HEK293 (cell line): ENCODE measurements around the gene PLCG2.

Source experiments
- YY1 ChIP-seq: fragments of 450-650 bp; formaldehyde crosslinking; IDR thresholded peaks from 2 replicates; pipeline ENCODE4 v1.5.1; 2018; ENCODE audit warnings: missing biosample characterization, missing genetic modification characterization
- ZNF350 ChIP-seq: fragments of 450-650 bp; formaldehyde crosslinking; IDR thresholded peaks from 2 replicates; pipeline ENCODE4 v1.5.0; 2017; ENCODE audit warnings: missing biosample characterization, mild to moderate bottlenecking, missing genetic modification characterization
- ZNF558 ChIP-seq: fragments of 450-650 bp; formaldehyde crosslinking; IDR thresholded peaks from 2 replicates; pipeline ENCODE4 v1.5.1; 2016; ENCODE audit warnings: missing biosample characterization, missing genetic modification characterization
- ZNF830 ChIP-seq: fragments of 450-650 bp; IDR thresholded peaks from 2 replicates; pipeline ENCODE4 v1.5.0; 2018; ENCODE audit warnings: missing biosample characterization, missing genetic modification characterization, low read depth, mild to moderate bottlenecking, moderate library complexity
- TF ChIP-seq, protein P1 (sequence below): fragments of 450-650 bp; formaldehyde crosslinking; IDR thresholded peaks from 2 replicates; pipeline ENCODE4 v1.5.1; 2016; ENCODE audit warnings: missing biosample characterization, missing genetic modification characterization

DNA sequence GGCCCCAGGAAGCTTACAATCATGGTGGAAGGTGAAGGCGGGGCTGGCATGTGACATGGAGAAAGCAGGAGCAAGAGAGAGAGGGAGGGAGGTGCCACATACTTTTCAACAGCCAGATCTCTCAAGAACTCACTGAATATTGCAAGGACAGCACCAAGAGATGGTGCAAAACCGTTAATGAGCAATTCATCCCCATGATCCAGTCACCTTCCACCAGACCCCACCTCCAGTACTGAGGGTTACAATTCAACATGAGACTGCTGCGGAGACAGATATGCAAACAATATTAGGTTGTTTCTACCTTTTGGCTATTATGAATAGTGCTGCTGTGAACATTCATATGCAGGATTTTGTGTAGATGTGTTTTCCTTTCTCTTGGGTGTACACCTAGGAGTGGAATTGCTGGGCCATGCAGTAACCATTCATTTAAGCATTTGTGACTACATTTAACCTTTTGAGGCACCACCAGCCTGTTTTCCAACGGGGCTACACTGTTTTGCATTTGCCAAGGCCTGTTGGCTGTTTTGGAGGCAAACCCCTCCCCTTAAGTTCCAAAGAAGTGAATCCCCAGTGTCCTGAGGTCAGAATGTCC, 28.8 kb downstream of the PLCG2 start:
- TF ChIP-seq YY1 (tag by site-specific recombination) = no peak
- TF ChIP-seq, protein P1, sequence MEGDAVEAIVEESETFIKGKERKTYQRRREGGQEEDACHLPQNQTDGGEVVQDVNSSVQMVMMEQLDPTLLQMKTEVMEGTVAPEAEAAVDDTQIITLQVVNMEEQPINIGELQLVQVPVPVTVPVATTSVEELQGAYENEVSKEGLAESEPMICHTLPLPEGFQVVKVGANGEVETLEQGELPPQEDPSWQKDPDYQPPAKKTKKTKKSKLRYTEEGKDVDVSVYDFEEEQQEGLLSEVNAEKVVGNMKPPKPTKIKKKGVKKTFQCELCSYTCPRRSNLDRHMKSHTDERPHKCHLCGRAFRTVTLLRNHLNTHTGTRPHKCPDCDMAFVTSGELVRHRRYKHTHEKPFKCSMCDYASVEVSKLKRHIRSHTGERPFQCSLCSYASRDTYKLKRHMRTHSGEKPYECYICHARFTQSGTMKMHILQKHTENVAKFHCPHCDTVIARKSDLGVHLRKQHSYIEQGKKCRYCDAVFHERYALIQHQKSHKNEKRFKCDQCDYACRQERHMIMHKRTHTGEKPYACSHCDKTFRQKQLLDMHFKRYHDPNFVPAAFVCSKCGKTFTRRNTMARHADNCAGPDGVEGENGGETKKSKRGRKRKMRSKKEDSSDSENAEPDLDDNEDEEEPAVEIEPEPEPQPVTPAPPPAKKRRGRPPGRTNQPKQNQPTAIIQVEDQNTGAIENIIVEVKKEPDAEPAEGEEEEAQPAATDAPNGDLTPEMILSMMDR (tag by site-specific recombination) = no peak
- TF ChIP-seq ZNF830 (tag by site-specific recombination) = no peak
- TF ChIP-seq ZNF350 (tag by site-specific recombination) = no peak
- no peak for TF ChIP-seq ZNF558 (tag by site-specific recombination)
